GM18520 (cell line): ENCODE measurements around the gene SEC22A.
"Not testable (repeated sequence)": the region's sequence is repeated elsewhere in the genome, so short reads cannot be mapped to it uniquely, and the experiment has no call there.

Experiments
- ATAC-seq: cut with Tn5 transposase; IDR thresholded peaks from one replicate; pipeline ENCODE4 v1.9.1; 2021; ENCODE audit not compliant: unreplicated experiment

Gene SEC22A

GRCh38 chr3:123169930-123170329 lies 31.8 kb upstream of the SEC22A start:
- ATAC-seq = no peak

- no peak for ATAC-seq
These were observed 21.0 kb upstream of the SEC22A start for GRCh38 chr3:123180791-123181190.

DNA sequence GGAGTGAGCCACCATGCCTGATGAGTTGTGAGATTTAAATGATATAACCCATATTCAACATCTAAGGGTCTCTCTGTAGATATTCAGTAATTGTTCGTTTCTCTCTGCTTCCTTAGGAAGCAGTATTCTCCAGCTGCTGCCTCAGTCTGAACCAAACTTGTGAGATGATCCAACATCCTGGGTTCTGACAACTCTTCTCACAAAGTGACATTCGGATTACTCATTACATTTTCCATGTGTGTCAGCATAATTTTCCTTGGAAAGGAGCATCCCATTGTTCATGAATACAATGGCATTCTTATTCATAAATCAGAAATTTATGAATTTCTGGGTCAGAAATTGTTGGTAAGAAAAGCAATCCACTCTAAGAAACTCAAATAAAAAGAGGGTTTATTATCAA lies 15.0 kb upstream of the SEC22A start:
- no peak for ATAC-seq

- no peak for ATAC-seq
These were observed 13.7 kb upstream of the SEC22A start for GRCh38 chr3:123188058-123188457.

- no peak for ATAC-seq
These were observed 8.2 kb upstream of the SEC22A start for GRCh38 chr3:123193448-123194101.

GRCh38 chr3:123194552-123194951 lies 7.2 kb upstream of the SEC22A start:
- ATAC-seq = no peak

GRCh38 chr3:123198372-123198771 lies 3.4 kb upstream of the SEC22A start:
- no peak for ATAC-seq

DNA sequence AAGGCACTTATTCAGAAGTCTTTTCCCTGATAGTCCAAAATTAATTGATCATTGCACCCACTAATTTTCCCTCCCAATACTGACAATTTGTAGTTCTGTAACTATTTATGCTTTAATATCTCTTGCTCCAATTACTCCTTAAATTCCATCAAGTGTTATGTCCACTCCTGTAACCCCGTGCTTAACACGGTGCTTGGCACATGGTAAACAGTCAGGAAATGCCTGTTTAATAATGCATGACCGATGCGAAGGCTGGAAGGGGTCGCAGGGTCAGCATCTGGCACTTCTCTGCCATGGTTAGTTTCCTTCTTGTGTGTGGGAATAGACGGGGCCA lies 553 bp upstream of the SEC22A start:
- no peak for ATAC-seq

DNA sequence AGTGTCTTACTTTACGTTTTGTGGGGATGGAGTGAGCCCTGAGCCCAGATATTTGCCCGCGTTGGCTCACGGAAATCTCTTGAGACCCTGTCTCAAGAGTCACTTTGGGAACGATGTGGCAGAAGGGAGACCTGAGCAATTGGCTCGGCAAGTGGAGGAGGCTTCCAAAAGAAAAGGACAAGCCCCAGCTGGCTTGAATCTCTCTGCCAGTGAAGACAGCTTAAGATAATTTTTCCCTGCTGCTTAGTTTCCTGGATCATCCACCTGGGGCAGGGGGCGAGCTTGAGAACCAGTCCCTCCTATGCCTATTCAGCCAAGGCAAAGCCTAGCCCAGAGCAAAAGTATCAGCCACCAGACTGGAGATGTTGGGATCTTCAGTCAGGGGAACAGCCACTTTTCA lies 708 bp downstream of the SEC22A start:
- ATAC-seq = no peak

DNA sequence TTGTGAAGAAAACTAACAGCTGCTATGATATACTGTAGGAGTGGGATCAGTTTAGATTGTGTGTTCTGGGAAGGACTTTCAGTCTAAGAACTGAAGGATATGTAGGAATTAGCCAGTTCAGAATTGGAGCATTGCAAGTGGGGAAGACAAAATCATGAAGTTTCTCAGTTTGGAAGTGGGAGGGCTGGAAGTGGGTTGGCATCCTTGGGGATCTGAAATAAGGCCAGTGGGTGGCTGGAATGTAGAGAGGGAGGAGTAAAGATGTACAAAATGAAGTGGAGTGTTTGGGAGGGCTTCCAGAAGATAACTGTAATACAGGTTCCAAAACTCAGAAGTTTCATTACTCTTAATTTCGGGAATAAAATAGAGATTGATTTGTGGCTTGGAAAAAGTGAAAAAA lies 17.2 kb downstream of the SEC22A start:
- ATAC-seq = no peak

DNA sequence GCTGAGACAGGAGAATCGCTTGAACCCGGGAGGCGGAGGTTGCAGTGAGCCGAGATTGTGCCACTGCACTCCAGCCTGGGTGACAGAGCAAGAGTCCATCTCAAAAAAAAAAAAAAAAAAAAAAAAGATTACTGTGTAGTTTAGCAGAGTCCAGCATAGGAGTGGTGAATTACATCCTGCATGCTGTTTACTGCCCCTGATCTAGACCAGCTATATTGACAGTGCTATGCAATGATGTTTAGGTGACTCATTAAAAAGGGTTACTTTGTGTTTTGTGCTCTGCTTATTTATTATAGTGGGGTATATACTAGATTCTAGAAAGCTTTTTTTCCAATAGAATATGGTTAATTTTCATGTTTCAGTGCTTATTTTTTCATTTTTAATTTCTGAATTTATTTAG lies 19.6 kb downstream of the SEC22A start:
- not testable (repeated sequence) for ATAC-seq

- no peak for ATAC-seq
These were observed 23.3 kb downstream of the SEC22A start for GRCh38 chr3:123225016-123225415.

- no peak for ATAC-seq
These were observed 24.8 kb downstream of the SEC22A start for GRCh38 chr3:123226549-123226948.

- ATAC-seq = no peak
These were observed 27.4 kb downstream of the SEC22A start for GRCh38 chr3:123229145-123229544.

- no peak for ATAC-seq
These were observed 35.2 kb downstream of the SEC22A start for GRCh38 chr3:123236902-123237301.

GRCh38 chr3:123239186-123239585 lies 37.4 kb downstream of the SEC22A start:
- ATAC-seq = not testable (repeated sequence)

DNA sequence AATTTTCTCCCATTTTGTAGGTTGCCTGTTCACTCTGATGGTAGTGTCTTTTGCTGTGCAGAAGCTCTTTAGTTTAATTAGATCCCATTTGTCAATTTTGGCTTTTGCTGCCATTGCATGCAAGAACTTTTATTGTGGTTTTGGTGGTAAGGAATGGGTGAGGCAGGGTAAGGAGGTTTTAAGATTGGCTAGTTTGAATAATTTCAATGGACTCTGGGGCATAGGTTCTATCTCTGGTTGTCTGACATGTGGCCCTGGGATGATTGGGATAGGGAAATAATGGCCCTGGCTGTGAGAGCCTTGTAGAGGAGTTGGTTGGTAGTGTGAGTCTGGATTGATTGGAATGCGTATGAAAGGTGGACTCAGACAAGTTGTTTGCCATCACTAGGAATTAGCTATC lies 38.0 kb downstream of the SEC22A start:
- no peak for ATAC-seq

- ATAC-seq = no peak
These were observed 42.4 kb downstream of the SEC22A start for GRCh38 chr3:123244128-123244527.

DNA sequence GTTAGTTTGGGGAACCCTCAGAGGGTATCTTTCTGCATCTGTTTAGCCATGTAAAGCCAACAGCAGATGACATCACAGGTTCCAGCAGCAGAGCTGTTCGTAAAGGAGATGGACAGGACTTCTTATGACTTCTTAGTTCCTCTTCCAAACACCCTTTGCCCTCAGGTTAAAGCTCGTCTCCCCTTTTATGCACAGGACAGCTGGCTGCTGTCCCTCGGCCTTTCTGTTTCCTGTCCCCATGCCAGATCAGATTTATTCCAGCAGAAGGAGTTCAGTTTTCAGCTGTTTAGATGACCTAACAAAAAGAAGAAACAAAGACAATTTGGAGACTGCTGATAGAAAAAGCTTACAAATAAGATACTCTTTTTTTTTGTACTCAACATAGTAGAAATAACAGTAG lies 45.1 kb downstream of the SEC22A start:
- ATAC-seq = no peak

GRCh38 chr3:123256256-123256655 lies 54.5 kb downstream of the SEC22A start:
- ATAC-seq = no peak

DNA sequence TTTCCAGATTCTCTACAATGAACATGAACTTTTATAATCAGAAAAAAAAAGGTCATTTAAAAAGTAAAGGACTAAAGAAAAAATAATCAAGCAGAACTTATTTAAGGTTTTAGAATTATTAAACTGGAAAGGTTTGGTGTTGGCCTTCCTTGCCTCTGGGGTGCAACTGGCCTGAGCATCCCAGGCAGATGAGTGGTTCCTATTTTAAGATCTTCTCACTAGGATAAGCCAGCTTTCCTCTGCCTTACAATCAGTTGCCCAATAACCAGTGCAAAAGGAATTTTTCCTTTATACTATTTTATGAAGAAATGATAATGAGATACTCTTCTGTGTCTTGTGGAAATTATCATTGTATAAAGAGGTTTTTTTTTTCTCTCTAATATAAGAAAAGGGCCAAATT lies 56.6 kb downstream of the SEC22A start:
- no peak for ATAC-seq

GRCh38 chr3:123258811-123259420 lies 57.2 kb downstream of the SEC22A start:
- no peak for ATAC-seq

DNA sequence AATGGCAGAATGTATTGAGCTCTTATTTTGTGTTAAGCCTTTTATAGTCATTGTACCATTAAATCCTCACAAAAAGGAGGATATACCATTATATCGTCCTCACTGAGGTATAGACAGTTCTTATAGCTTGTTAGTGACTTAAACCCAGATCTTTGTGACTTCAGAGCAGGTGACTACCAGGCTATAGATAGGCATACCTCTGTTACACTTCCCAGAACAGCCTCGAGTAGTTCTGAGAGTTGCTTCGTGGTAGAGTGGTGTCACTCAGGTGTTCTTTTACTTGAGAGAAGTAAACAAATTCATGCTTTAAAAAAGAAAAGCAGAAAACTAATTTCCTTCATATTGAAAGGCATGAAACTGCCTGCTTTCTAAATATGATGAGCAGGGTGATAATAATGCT lies 59.9 kb downstream of the SEC22A start:
- ATAC-seq = no peak
